Pulmonary artery endothelial cell (primary cell): ENCODE measurements around the gene CEP295NL. TPM values are rescaled to one million over a fixed set of nuclear protein-coding genes. Genes with fewer than 3 reads are reported as not detected.
"Not testable (repeated sequence)": the region's sequence is repeated elsewhere in the genome, so short reads cannot be mapped to it uniquely, and the experiment has no call there.

Experiments
- DNase-seq: peaks from one replicate; pipeline ENCODE4 v3.0.0-alpha.2; 2011; ENCODE audit warnings: low read depth, low spot score
- total RNA-seq: library from RNA; depleted of rRNA; stranded (reverse); fragments of >200 nt; gene quantifications from 2 replicates; pipeline ENCODE4 v1.2.3, GENCODE V29; 2014

The CEP295NL gene
- total RNA-seq, 1 donor from 2014 or later = 0.73 TPM

GRCh38 chr17:78889531-78889930, 13.5 kb downstream of the CEP295NL start:
- DNase-seq = no peak

GRCh38 chr17:78888941-78889518, 14.0 kb downstream of the CEP295NL start:
- no peak for DNase-seq

DNA sequence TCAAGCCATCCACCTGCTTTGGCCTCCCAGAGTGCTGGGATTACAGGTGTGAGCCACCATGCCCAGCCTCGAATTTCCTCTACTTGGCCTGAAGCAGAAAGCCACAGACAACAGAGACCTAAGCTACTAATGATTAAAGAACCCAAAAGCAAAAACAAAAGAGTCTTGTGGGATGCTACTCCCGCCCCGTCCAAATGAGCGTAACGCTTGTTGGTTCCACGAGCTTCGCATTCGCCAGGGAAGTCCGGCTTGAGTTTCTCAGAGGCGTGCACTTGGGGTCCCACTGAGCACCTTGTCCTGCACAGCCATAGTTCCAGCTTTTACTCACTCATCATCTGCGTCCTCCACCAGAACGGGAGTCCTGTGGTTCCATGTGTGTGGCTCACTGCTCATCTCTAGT, 16.0 kb downstream of the CEP295NL start:
- no peak for DNase-seq

- no peak for DNase-seq
These were observed 17.0 kb downstream of the CEP295NL start for GRCh38 chr17:78885956-78886355.

GRCh38 chr17:78884876-78885667, 17.9 kb downstream of the CEP295NL start:
- DNase-seq = no peak

GRCh38 chr17:78884148-78884825, 18.7 kb downstream of the CEP295NL start:
- no peak for DNase-seq

DNA sequence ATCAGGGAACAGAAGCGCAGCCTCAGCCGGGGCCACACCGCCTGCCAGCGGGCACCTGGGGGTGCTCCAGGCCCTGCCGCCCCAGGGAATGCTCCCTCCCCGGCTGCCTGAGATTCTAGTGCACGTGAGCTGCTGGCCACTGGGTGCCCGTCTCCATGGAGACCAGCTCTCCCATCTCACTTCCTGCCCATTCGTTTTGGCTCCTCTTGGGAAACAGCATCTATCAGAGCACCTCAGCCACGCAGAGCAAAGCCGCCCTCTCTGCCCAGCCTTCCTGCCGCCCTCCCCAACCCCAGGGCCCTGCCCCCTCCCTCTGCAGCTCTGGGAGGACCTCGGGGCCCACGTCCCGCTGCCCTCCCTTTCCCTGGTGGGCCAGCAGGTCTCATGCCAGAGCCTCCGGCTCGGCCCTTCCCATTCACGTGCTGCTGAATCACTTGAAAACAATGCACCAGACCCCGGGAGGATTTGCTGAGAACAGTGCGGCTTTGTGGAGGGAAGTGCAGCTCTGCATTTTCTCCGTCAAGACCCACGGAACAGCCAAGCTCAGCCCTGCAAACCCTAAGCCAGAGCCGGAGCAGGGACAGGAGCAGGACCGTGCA, 19.4 kb downstream of the CEP295NL start:
- peak; percentile 95 for DNase-seq

DNA sequence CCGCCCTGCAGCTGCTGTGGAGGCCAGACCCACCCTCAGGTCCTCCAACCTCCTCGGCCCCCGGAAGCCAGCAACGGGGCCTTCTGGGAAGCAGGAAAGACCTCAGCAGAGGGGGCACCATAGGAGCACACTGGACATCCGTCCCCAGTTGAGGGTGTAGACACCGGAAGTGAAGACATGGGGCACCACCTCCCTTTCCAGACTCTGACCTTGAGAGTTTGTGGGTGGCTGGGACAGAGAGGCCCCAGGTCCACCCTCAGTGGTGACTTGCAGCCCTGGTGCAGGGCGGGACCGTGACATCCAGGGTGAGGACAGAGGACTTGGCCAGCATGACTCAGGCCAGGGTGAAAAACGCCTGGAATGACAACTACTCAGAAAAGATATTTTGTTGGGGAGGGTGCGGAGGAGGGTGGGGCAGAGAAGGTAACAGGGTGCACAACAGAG, 19.9 kb downstream of the CEP295NL start:
- no peak for DNase-seq

DNA sequence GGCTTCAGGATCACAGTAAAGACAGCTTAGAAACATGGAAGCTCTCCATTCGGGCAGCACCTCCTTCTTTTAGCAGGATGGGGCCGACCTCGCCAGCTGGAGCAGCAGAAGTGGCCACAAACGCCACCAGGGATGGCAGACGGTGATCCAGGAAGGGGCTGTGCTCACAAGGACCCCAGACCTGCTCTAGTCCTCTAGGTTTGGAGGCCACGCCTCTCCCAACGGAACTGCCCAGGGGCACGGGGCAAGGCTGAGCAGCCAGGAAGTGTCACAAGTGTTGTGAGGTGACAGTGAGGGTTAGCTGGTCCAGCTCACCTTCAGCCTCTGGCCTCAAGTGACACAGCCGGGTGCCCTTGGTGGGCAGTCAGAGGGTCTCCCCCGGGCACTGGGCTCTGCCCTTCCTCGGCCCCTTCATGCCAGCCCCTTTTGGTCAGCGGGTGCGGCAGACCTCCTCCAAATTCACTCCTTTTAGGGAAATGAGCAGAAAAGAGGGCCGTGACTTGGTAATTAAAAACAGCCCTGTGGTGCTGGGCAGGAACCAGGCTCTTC, 20.4 kb downstream of the CEP295NL start:
- no peak for DNase-seq

DNA sequence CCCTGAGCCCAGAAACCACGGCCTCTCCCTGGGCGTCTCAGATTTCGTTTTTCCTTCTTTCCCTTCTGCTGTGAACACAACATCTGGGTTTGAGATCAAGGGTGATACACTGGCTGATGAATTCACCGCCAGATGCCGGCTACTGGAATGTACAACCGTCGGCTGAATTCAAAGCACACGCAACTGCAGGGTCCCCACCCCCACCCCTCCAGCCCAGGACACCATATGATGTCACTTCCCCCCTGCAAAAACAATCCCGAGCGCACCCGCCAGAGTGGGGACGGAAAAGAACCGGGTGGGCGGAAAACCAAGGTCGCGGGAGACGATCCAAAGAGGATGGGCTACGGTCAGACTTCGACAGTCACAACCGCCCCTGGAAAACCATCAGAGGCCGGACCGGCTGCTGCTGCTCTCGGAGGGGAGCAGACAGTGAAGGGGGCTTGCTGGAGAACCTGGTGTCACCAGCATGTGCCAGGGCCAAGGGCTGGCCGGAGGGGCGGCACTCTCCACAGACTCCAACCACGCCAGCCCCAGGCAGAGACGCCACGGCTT, 23.3 kb downstream of the CEP295NL start:
- DNase-seq = peak; percentile 54

GRCh38 chr17:78878871-78879527, 24.0 kb downstream of the CEP295NL start:
- no peak for DNase-seq

GRCh38 chr17:78878261-78878660, 24.7 kb downstream of the CEP295NL start:
- no peak for DNase-seq

DNA sequence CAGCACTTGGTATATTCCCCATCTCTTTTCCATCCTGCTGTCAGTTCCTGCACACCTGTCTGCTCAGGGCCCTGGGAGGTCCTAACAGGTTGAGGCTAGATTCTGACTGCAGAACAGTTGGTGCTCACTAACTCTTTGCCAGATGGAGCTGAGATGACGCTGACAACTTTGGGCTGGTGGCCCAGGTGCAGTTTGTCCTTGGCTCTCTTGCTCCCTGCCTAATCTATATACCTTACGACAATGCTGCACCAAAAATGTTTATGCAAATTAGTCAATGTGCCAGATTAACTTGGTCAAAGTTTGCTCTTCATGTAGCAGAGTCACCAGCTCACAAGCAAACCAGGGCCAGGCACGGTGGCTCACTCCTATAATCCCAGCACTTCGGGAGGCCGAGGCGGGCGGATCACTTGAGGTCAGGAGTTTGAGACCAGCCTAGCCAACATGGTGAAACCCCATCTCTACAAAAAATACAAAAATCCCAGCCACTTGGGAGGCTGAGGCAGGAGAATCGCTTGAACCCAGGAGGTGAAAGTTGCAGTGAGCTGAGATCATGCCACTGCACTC, 26.0 kb downstream of the CEP295NL start:
- DNase-seq = not testable (repeated sequence)

- no peak for DNase-seq
These were observed 26.9 kb downstream of the CEP295NL start for GRCh38 chr17:78876094-78876597.

- DNase-seq = peak; percentile 46
These were observed 27.5 kb downstream of the CEP295NL start for GRCh38 chr17:78875363-78876093.

- peak; percentile 46 for DNase-seq
These were observed 29.3 kb downstream of the CEP295NL start for GRCh38 chr17:78873519-78874340.

DNA sequence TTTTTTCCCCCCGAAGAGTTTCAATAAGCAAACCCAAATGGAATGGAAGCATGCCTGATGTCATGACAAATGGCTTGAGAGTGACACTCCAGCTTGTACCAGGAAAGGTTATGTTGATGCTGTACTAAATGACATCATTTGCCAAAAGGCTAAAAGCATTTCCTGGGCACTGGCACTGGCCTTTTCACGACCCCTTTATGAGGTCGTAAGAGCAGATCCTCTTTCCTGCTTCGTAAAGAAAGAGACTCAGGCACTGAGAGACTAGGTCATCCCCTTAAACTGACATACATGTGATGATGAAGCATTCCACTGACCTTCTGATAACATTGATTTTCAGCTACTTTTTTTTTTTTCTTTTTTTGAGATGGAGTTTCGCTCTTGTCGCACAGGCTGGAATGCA, 30.5 kb downstream of the CEP295NL start:
- DNase-seq = no peak

DNA sequence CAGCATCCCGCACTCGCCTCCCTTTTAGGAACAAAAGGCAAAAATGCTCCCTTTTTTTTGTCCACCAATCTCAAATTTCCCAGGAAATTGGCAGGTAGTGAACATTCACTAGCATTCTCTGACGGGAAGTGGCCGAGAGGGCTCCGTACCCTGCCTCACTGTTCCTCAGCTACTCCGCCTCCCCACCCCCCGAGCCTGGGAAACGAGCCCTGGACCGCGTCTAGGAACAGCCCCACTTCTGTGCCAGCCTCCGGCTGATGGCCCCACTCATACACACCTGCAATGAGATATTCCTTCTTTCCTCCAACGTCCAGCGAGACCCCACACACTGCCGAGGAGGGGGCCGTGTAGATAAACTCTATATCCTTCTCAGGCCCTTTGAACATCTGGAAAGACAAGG, 32.4 kb downstream of the CEP295NL start:
- DNase-seq = no peak

GRCh38 chr17:78868391-78868790, 34.6 kb downstream of the CEP295NL start:
- DNase-seq = no peak
